ENCODE results near the gene PLPPR1.

DNA sequence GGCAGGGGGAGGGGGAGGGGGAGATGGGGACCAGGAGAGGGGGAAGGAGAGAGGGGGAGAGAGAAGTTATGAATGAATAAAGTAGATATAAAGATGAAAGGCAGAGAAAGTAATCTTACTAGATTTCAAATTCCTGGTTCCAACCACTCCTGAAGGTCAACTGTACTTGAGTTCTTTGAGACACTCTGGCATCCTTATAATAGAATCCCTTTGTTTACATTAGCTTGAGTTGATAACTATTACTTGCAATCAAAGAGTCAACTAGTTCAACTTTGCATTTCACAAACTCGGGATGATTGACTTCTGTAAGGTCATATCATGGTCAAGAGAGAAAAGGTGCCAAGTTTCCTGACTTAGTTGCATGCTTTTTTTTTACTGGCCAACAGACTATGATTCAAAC lies 314.1 kb downstream of the PLPPR1 start:
- TF ChIP-seq JUND (IDR thresholded peaks at IDR 0.05), result no peak
- TF ChIP-seq, protein P1, sequence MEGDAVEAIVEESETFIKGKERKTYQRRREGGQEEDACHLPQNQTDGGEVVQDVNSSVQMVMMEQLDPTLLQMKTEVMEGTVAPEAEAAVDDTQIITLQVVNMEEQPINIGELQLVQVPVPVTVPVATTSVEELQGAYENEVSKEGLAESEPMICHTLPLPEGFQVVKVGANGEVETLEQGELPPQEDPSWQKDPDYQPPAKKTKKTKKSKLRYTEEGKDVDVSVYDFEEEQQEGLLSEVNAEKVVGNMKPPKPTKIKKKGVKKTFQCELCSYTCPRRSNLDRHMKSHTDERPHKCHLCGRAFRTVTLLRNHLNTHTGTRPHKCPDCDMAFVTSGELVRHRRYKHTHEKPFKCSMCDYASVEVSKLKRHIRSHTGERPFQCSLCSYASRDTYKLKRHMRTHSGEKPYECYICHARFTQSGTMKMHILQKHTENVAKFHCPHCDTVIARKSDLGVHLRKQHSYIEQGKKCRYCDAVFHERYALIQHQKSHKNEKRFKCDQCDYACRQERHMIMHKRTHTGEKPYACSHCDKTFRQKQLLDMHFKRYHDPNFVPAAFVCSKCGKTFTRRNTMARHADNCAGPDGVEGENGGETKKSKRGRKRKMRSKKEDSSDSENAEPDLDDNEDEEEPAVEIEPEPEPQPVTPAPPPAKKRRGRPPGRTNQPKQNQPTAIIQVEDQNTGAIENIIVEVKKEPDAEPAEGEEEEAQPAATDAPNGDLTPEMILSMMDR (IDR thresholded peaks at IDR 0.05; ENCODE audit: low read depth, low read length, missing input control), result no peak
- no peak for TF ChIP-seq NR2F2 (IDR thresholded peaks at IDR 0.05)
- TF ChIP-seq FOXA1 (IDR thresholded peaks at IDR 0.05), result no peak
- TF ChIP-seq RXRA (IDR thresholded peaks at IDR 0.05), result peak; percentile 57 to 59
- TF ChIP-seq, protein P2, sequence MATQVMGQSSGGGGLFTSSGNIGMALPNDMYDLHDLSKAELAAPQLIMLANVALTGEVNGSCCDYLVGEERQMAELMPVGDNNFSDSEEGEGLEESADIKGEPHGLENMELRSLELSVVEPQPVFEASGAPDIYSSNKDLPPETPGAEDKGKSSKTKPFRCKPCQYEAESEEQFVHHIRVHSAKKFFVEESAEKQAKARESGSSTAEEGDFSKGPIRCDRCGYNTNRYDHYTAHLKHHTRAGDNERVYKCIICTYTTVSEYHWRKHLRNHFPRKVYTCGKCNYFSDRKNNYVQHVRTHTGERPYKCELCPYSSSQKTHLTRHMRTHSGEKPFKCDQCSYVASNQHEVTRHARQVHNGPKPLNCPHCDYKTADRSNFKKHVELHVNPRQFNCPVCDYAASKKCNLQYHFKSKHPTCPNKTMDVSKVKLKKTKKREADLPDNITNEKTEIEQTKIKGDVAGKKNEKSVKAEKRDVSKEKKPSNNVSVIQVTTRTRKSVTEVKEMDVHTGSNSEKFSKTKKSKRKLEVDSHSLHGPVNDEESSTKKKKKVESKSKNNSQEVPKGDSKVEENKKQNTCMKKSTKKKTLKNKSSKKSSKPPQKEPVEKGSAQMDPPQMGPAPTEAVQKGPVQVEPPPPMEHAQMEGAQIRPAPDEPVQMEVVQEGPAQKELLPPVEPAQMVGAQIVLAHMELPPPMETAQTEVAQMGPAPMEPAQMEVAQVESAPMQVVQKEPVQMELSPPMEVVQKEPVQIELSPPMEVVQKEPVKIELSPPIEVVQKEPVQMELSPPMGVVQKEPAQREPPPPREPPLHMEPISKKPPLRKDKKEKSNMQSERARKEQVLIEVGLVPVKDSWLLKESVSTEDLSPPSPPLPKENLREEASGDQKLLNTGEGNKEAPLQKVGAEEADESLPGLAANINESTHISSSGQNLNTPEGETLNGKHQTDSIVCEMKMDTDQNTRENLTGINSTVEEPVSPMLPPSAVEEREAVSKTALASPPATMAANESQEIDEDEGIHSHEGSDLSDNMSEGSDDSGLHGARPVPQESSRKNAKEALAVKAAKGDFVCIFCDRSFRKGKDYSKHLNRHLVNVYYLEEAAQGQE (IDR thresholded peaks at IDR 0.05), result no peak
- no peak for TF ChIP-seq RAD21 (IDR thresholded peaks at IDR 0.05)
- TF ChIP-seq TAF1 (conservative IDR thresholded peaks at IDR 0.05), result no peak
- TF ChIP-seq, protein P3, sequence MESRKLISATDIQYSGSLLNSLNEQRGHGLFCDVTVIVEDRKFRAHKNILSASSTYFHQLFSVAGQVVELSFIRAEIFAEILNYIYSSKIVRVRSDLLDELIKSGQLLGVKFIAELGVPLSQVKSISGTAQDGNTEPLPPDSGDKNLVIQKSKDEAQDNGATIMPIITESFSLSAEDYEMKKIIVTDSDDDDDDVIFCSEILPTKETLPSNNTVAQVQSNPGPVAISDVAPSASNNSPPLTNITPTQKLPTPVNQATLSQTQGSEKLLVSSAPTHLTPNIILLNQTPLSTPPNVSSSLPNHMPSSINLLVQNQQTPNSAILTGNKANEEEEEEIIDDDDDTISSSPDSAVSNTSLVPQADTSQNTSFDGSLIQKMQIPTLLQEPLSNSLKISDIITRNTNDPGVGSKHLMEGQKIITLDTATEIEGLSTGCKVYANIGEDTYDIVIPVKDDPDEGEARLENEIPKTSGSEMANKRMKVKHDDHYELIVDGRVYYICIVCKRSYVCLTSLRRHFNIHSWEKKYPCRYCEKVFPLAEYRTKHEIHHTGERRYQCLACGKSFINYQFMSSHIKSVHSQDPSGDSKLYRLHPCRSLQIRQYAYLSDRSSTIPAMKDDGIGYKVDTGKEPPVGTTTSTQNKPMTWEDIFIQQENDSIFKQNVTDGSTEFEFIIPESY (IDR thresholded peaks at IDR 0.05), result no peak
- no peak for TF ChIP-seq EGR1 (IDR thresholded peaks at IDR 0.05; ENCODE audit: low read depth in 2 of 2)
